SH-SY5Y (cell line): ENCODE data around the gene DOCK2.

ENCODE experiments used
- GATA2 ChIP-seq: IDR thresholded peaks from 2 replicates; pipeline ENCODE4 v1.6.1; 2011; ENCODE audit warnings: mild to moderate bottlenecking, low read depth, low read length
- GATA3 ChIP-seq: IDR thresholded peaks from 2 replicates; pipeline ENCODE4 v1.6.1; 2011; ENCODE audit warnings: low read depth, mild to moderate bottlenecking, low read length, moderate library complexity

GRCh38 chr5:170095646-170096045 is 458.6 kb downstream of the DOCK2 start:
- TF ChIP-seq GATA2 = no peak
- no peak for TF ChIP-seq GATA3
